ENCODE results near the gene CCDC167. TPM values are rescaled to one million over a fixed set of nuclear protein-coding genes. Genes with fewer than 3 reads are reported as not detected.
"Not testable (repeated sequence)": the region's sequence is repeated elsewhere in the genome, so short reads cannot be mapped to it uniquely, and the experiment has no call there.

CCDC167 gene
- polyA plus RNA-seq, 1 donor from 2014 or later: 207 TPM

DNA sequence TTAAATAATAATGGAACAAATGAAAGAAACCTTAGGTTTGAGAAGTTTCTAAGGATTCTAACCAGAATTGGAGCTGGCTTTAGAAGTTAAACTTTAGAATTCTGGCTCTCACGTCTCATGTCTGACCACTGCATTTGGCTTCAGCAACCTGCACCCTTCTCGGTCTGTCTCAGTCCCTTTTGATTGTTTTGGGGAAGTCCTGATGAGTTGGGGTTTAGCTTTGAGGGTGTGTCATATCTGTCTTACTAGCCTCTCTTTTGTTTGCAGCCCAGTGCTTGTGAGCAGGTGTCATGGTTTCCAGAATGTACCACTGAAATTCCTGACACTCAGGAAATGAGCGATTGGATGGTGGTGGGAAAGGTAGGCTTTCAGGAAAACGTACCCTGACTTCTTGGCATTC lies 49.7 kb downstream of the CCDC167 start:
- no peak for TF ChIP-seq MXI1 (conservative IDR thresholded peaks at IDR 0.05; ENCODE audit: poor library complexity, severe bottlenecking)
- no peaks in the 10 kb centered on the region for H4K20me1 ChIP-seq (ENCODE audit: insufficient read depth)
- no peak overlapping the region for H3K9ac ChIP-seq (ENCODE audit: low read length)
- H3K9me3 ChIP-seq (ENCODE audit: low read length): no peaks in the 10 kb centered on the region
- no peaks in the 10 kb centered on the region for H3K9me2 ChIP-seq (ENCODE audit: insufficient read depth, low read length)
- no peak overlapping the region for H3K4me2 ChIP-seq (ENCODE audit: low read length)
- no peaks in the 10 kb centered on the region for H3K79me2 ChIP-seq (replicated peaks; ENCODE audit: insufficient read depth, low read length)
- no peaks in the 10 kb centered on the region for H3F3A ChIP-seq (ENCODE audit: insufficient read depth, low read length, poor library complexity, severe bottlenecking)
- H3K36me3 ChIP-seq (ENCODE audit: insufficient read depth, low read length): peaks cover 11% of the 10 kb centered on the region
- H2AFZ ChIP-seq (ENCODE audit: low read depth, low read length): no peak overlapping the region
- H3K27ac ChIP-seq (ENCODE audit: low read length): no peak overlapping the region
- H3K4me3 ChIP-seq (ENCODE audit: low read length): no peak overlapping the region
- no peaks in the 10 kb centered on the region for H3K27me3 ChIP-seq (ENCODE audit: insufficient read depth, low read depth, low read length)

DNA sequence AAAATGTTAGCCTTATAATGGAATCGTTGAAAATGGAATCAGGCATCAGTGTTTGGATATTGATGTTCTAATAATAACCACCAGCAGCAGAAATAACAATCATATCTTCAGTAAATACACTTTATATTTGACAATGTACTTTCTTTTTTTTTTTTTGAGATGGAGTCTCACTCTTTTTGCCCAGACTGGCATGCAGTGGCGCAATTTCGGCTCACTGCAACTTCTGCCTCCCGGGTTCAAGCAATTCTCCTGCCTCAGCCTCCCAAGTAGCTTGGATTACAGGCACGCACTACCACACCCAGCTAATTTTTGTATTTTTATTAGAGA lies 56.5 kb downstream of the CCDC167 start:
- not testable (repeated sequence) for H3K9me2 ChIP-seq (ENCODE audit: insufficient read depth, low read length); H3K9me3 ChIP-seq (ENCODE audit: low read length); H3K27ac ChIP-seq (ENCODE audit: low read length); H3K9ac ChIP-seq (ENCODE audit: low read length); H4K20me1 ChIP-seq (ENCODE audit: insufficient read depth); H3K4me2 ChIP-seq (ENCODE audit: low read length); H3F3A ChIP-seq (ENCODE audit: insufficient read depth, low read length, poor library complexity, severe bottlenecking); H3K4me3 ChIP-seq (ENCODE audit: low read length); H3K27me3 ChIP-seq (ENCODE audit: insufficient read depth, low read depth, low read length); H3K79me2 ChIP-seq (replicated peaks; ENCODE audit: insufficient read depth, low read length); H2AFZ ChIP-seq (ENCODE audit: low read depth, low read length)
- H3K36me3 ChIP-seq (ENCODE audit: insufficient read depth, low read length): peaks cover 11% of the 10 kb centered on the region

GRCh38 chr6:37442416-37443215 lies 57.1 kb downstream of the CCDC167 start:
- H2AFZ ChIP-seq (ENCODE audit: low read depth, low read length): no peak overlapping the region
- no peaks in the 10 kb centered on the region for H4K20me1 ChIP-seq (ENCODE audit: insufficient read depth)
- no peaks in the 10 kb centered on the region for H3K9me3 ChIP-seq (ENCODE audit: low read length)
- TF ChIP-seq TAF1 (IDR thresholded peaks at IDR 0.05; ENCODE audit: low read depth) (no peak), MXI1 (conservative IDR thresholded peaks at IDR 0.05; ENCODE audit: poor library complexity, severe bottlenecking) (no peak)
- H3K9ac ChIP-seq (ENCODE audit: low read length): no peak overlapping the region
- H3K36me3 ChIP-seq (ENCODE audit: insufficient read depth, low read length): peaks cover 11% of the 10 kb centered on the region
- no peak overlapping the region for H3K27ac ChIP-seq (ENCODE audit: low read length)
- no peaks in the 10 kb centered on the region for H3F3A ChIP-seq (ENCODE audit: insufficient read depth, low read length, poor library complexity, severe bottlenecking)
- H3K4me2 ChIP-seq (ENCODE audit: low read length): no peak overlapping the region
- H3K27me3 ChIP-seq (ENCODE audit: insufficient read depth, low read depth, low read length): no peaks in the 10 kb centered on the region
- no peak overlapping the region for H3K4me3 ChIP-seq (ENCODE audit: low read length)
- H3K79me2 ChIP-seq (replicated peaks; ENCODE audit: insufficient read depth, low read length): no peaks in the 10 kb centered on the region
- no peaks in the 10 kb centered on the region for H3K9me2 ChIP-seq (ENCODE audit: insufficient read depth, low read length)

GRCh38 chr6:37441651-37442050 lies 58.0 kb downstream of the CCDC167 start:
- no peak overlapping the region for H2AFZ ChIP-seq (ENCODE audit: low read depth, low read length)
- no peaks in the 10 kb centered on the region for H3K9me2 ChIP-seq (ENCODE audit: insufficient read depth, low read length)
- no peak overlapping the region for H3K9ac ChIP-seq (ENCODE audit: low read length)
- H3K4me2 ChIP-seq (ENCODE audit: low read length): no peak overlapping the region
- no peak overlapping the region for H3K4me3 ChIP-seq (ENCODE audit: low read length)
- H4K20me1 ChIP-seq (ENCODE audit: insufficient read depth): no peaks in the 10 kb centered on the region
- H3K27ac ChIP-seq (ENCODE audit: low read length): no peak overlapping the region
- no peaks in the 10 kb centered on the region for H3F3A ChIP-seq (ENCODE audit: insufficient read depth, low read length, poor library complexity, severe bottlenecking)
- no peaks in the 10 kb centered on the region for H3K27me3 ChIP-seq (ENCODE audit: insufficient read depth, low read depth, low read length)
- peaks cover 9% of the 10 kb centered on the region for H3K36me3 ChIP-seq (ENCODE audit: insufficient read depth, low read length)
- TF ChIP-seq TAF1 (IDR thresholded peaks at IDR 0.05; ENCODE audit: low read depth): no peak
- TF ChIP-seq EP300 (conservative IDR thresholded peaks at IDR 0.05; ENCODE audit: poor library complexity, severe bottlenecking): no peak
- no peak for TF ChIP-seq REST (IDR thresholded peaks at IDR 0.05; ENCODE audit: borderline replicate concordance)
- TF ChIP-seq POLR2AphosphoS5 (IDR thresholded peaks at IDR 0.05): no peak
- no peak for TF ChIP-seq RAD21 (conservative IDR thresholded peaks at IDR 0.05)
- TF ChIP-seq, protein P1, sequence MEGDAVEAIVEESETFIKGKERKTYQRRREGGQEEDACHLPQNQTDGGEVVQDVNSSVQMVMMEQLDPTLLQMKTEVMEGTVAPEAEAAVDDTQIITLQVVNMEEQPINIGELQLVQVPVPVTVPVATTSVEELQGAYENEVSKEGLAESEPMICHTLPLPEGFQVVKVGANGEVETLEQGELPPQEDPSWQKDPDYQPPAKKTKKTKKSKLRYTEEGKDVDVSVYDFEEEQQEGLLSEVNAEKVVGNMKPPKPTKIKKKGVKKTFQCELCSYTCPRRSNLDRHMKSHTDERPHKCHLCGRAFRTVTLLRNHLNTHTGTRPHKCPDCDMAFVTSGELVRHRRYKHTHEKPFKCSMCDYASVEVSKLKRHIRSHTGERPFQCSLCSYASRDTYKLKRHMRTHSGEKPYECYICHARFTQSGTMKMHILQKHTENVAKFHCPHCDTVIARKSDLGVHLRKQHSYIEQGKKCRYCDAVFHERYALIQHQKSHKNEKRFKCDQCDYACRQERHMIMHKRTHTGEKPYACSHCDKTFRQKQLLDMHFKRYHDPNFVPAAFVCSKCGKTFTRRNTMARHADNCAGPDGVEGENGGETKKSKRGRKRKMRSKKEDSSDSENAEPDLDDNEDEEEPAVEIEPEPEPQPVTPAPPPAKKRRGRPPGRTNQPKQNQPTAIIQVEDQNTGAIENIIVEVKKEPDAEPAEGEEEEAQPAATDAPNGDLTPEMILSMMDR (IDR thresholded peaks at IDR 0.05; ENCODE audit: poor library complexity, severe bottlenecking): no peak
- no peak for TF ChIP-seq MXI1 (conservative IDR thresholded peaks at IDR 0.05; ENCODE audit: poor library complexity, severe bottlenecking)
- no peak for TF ChIP-seq EZH2 (IDR thresholded peaks at IDR 0.05; ENCODE audit: borderline replicate concordance, insufficient read depth, low read length, poor library complexity, severe bottlenecking)
- TF ChIP-seq SMC3 (conservative IDR thresholded peaks at IDR 0.05; ENCODE audit: poor library complexity): no peak
- no peaks in the 10 kb centered on the region for H3K79me2 ChIP-seq (replicated peaks; ENCODE audit: insufficient read depth, low read length)
- no peaks in the 10 kb centered on the region for H3K9me3 ChIP-seq (ENCODE audit: low read length)

Data from neural cell (in vitro differentiated cells).